Fibroblast of villous mesenchyme (primary cell): ENCODE data around the gene IL4R. TPM values are rescaled to one million over a fixed set of nuclear protein-coding genes. Genes with fewer than 3 reads are reported as not detected.

Experiments used
- DNase-seq: peaks from one replicate; pipeline ENCODE4 v3.0.0-alpha.2; 2010; ENCODE audit warnings: low read depth
- H3K4me3 ChIP-seq: 2 replicates; pipeline ENCODE4 v1.5.1; 2011; ENCODE audit warnings: low read depth, mild to moderate bottlenecking, low read length
- CTCF ChIP-seq: IDR thresholded peaks from 2 replicates; pipeline ENCODE4 v1.5.1; 2012; ENCODE audit warnings: low read depth, mild to moderate bottlenecking, low read length; ENCODE audit not compliant: insufficient read depth
- total RNA-seq: library from RNA; depleted of rRNA; stranded (reverse); fragments of >200 nt; gene quantifications from 2 replicates; pipeline ENCODE4 v1.2.3, GENCODE V29; 2012

IL4R gene
- total RNA-seq, 1 donor = 25.0 TPM

GRCh38 chr16:27359051-27359450, 45.3 kb downstream of the IL4R start:
- H3K4me3 ChIP-seq = no peak overlapping the region
- no peak for DNase-seq
- TF ChIP-seq CTCF = no peak

- no peak for TF ChIP-seq CTCF
- H3K4me3 ChIP-seq = no peak overlapping the region
- DNase-seq = no peak
Observed at GRCh38 chr16:27359615-27360014, 45.8 kb downstream of the IL4R start.

GRCh38 chr16:27361987-27362386, 48.2 kb downstream of the IL4R start:
- no peak for TF ChIP-seq CTCF
- no peak overlapping the region for H3K4me3 ChIP-seq
- no peak for DNase-seq

GRCh38 chr16:27362570-27363245, 48.9 kb downstream of the IL4R start:
- no peak for DNase-seq
- no peak for TF ChIP-seq CTCF
- no peak overlapping the region for H3K4me3 ChIP-seq

- TF ChIP-seq CTCF = no peak
Observed at GRCh38 chr16:27363246-27363632, 49.5 kb downstream of the IL4R start.

GRCh38 chr16:27363797-27364196, 50.0 kb downstream of the IL4R start:
- no peak for TF ChIP-seq CTCF
- DNase-seq = no peak
- no peak overlapping the region for H3K4me3 ChIP-seq

More at GRCh38 chr16:27363246-27363632, 49.5 kb downstream of the IL4R start:
- no peak overlapping the region for H3K4me3 ChIP-seq
- DNase-seq = no peak

- no peak overlapping the region for H3K4me3 ChIP-seq
- DNase-seq = no peak
- TF ChIP-seq CTCF = no peak
Observed at GRCh38 chr16:27364493-27365141, 50.8 kb downstream of the IL4R start.
